ENCODE measurements around the gene FAM98C.

The FAM98C gene

DNA sequence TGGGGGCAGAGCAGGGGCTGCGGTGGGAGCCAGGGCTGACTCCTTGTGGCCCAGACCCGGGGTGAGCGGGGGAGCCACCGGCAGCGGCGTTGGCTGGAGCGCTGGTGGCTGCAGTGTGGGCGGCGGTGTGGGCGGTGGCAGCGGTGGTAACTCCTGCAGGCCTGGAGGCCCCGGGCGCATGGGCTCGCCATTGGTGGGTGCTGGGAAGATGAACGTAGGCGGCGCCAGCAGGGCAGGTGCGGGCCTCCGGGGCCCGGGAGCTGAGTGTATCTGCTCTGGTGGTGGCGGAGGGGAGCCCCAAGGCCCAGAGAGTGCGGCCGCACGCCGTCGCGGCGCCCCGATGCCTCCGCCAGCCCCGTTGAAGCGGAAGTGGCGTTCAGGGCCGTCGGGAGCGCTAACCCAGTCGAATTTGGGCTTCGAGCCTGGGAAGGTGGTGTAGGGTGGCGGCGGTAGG lies 17.1 kb upstream of the FAM98C start:
- H3K36me3 ChIP-seq (ENCODE audit: insufficient read depth) = peaks cover 3% of the 10 kb centered on the region; the same call in 1 of the 2 replicates
- H3K4me3 ChIP-seq (IDR thresholded peaks at IDR 0.05; ENCODE audit: insufficient read depth, low read depth, low read length) = no peak overlapping the region
- H2AFZ ChIP-seq (ENCODE audit: low read depth) = no peak overlapping the region
- no peaks in the 10 kb centered on the region for H4K20me1 ChIP-seq (ENCODE audit: insufficient read depth)
- no peaks in the 10 kb centered on the region for H3K79me2 ChIP-seq (ENCODE audit: insufficient read depth, low read depth)
- peaks cover 11% of the 10 kb centered on the region for H3K4me1 ChIP-seq (ENCODE audit: low read depth, poor library complexity, severe bottlenecking)
- H3K9ac ChIP-seq = no peak overlapping the region
- no peak overlapping the region for H3K27ac ChIP-seq
- peaks cover 21% of the 10 kb centered on the region for H3K27me3 ChIP-seq (ENCODE audit: insufficient read depth, low read depth)
- no peak overlapping the region for H3K4me2 ChIP-seq
- TF ChIP-seq, protein P1, sequence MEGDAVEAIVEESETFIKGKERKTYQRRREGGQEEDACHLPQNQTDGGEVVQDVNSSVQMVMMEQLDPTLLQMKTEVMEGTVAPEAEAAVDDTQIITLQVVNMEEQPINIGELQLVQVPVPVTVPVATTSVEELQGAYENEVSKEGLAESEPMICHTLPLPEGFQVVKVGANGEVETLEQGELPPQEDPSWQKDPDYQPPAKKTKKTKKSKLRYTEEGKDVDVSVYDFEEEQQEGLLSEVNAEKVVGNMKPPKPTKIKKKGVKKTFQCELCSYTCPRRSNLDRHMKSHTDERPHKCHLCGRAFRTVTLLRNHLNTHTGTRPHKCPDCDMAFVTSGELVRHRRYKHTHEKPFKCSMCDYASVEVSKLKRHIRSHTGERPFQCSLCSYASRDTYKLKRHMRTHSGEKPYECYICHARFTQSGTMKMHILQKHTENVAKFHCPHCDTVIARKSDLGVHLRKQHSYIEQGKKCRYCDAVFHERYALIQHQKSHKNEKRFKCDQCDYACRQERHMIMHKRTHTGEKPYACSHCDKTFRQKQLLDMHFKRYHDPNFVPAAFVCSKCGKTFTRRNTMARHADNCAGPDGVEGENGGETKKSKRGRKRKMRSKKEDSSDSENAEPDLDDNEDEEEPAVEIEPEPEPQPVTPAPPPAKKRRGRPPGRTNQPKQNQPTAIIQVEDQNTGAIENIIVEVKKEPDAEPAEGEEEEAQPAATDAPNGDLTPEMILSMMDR (conservative IDR thresholded peaks at IDR 0.05; ENCODE audit: low read depth, low read length) = no peak

DNA sequence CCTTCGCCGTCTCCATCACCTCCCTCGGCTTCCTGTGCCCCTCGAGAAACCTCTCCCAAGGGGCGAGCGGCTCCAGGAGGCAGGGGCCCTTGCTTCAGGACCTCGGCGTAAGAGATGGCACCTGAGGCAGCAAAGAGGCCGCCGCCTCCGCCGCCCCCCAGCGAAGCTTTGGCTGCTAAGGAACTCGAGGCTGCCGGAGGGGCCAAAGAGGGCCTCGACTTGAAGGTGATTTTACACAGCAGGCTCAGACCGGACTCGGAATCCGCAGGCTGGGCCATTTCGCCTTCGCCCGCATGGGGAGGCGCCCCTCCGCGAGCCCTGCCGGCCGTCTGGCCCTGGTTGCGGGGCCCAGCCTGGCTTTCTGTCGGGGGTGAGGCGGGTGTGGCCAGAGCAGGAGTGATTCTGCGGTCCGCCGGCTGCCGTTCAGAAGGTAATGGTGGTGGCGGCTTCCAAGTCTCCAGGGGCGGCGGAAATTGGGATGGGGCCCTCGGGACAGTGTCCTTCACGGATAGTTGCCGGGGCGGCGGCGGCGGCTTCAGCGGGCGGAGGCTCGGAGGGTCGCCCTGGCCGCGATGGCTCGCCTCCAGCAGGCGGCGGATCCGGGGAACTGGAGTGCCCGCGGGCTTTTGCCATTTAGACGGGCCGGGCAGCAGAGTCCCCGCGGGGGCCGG lies 16.5 kb upstream of the FAM98C start:
- H3K4me1 ChIP-seq (ENCODE audit: low read depth, poor library complexity, severe bottlenecking) = peaks cover 11% of the 10 kb centered on the region
- H3K9ac ChIP-seq = no peak overlapping the region
- H3K27ac ChIP-seq = no peak overlapping the region
- H3K79me2 ChIP-seq (ENCODE audit: insufficient read depth, low read depth) = no peaks in the 10 kb centered on the region
- no peak overlapping the region for H3K4me3 ChIP-seq (IDR thresholded peaks at IDR 0.05; ENCODE audit: insufficient read depth, low read depth, low read length)
- no peak overlapping the region for H2AFZ ChIP-seq (ENCODE audit: low read depth)
- TF ChIP-seq, protein P1 (conservative IDR thresholded peaks at IDR 0.05; ENCODE audit: low read depth, low read length) = no peak
- H3K4me2 ChIP-seq = peak overlapping the region; percentile 89; the same call in 1 of the 2 replicates
- H4K20me1 ChIP-seq (ENCODE audit: insufficient read depth) = no peaks in the 10 kb centered on the region
- peaks cover 27% of the 10 kb centered on the region for H3K27me3 ChIP-seq (ENCODE audit: insufficient read depth, low read depth)
- H3K36me3 ChIP-seq (ENCODE audit: insufficient read depth) = peaks cover 3% of the 10 kb centered on the region; the same call in 1 of the 2 replicates

DNA sequence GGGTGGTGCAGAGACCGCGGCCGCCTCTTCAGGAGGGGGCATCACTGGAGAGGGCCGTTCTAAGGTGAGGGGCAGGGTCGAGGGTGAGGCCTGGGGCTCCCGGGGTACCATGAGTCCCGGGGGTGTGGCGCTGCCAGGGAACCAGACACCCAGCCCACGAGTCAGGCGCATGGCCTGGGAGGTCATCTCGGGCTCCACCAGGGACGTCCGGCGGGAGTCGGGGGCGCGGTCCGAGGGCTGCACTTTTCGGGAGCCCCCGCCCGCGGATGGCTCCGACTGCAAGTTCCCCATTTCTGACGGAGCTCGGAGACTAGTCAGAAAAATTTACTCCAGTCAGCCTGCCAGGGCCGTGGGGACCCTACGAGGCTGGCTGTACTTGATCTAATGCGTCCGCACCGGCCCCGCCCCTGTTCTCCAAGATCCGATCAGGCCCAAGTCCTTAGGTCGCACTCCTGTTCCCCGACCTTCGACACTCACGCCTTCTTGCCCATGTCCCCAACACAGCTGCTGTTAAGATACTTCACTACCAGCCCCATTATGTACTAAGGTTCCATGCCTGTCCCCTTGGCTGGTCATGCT lies 15.8 kb upstream of the FAM98C start:
- H3K4me3 ChIP-seq (IDR thresholded peaks at IDR 0.05; ENCODE audit: insufficient read depth, low read depth, low read length) = no peak overlapping the region
- H3K27ac ChIP-seq = peak overlapping the region; percentile 15; the same call in 1 of the 2 replicates
- TF ChIP-seq, protein P1 (conservative IDR thresholded peaks at IDR 0.05; ENCODE audit: low read depth, low read length) = no peak
- no peaks in the 10 kb centered on the region for H3K79me2 ChIP-seq (ENCODE audit: insufficient read depth, low read depth)
- H3K27me3 ChIP-seq (ENCODE audit: insufficient read depth, low read depth) = peaks cover 32% of the 10 kb centered on the region
- H3K36me3 ChIP-seq (ENCODE audit: insufficient read depth) = peaks cover 3% of the 10 kb centered on the region; the same call in 1 of the 2 replicates
- H3K9ac ChIP-seq = no peak overlapping the region
- H4K20me1 ChIP-seq (ENCODE audit: insufficient read depth) = no peaks in the 10 kb centered on the region
- H3K4me2 ChIP-seq = peak overlapping the region; percentile 89
- H3K4me1 ChIP-seq (ENCODE audit: low read depth, poor library complexity, severe bottlenecking) = peaks cover 11% of the 10 kb centered on the region
- peak overlapping the region; percentile 82; the same call in 1 of the 2 replicates for H2AFZ ChIP-seq (ENCODE audit: low read depth)

DNA sequence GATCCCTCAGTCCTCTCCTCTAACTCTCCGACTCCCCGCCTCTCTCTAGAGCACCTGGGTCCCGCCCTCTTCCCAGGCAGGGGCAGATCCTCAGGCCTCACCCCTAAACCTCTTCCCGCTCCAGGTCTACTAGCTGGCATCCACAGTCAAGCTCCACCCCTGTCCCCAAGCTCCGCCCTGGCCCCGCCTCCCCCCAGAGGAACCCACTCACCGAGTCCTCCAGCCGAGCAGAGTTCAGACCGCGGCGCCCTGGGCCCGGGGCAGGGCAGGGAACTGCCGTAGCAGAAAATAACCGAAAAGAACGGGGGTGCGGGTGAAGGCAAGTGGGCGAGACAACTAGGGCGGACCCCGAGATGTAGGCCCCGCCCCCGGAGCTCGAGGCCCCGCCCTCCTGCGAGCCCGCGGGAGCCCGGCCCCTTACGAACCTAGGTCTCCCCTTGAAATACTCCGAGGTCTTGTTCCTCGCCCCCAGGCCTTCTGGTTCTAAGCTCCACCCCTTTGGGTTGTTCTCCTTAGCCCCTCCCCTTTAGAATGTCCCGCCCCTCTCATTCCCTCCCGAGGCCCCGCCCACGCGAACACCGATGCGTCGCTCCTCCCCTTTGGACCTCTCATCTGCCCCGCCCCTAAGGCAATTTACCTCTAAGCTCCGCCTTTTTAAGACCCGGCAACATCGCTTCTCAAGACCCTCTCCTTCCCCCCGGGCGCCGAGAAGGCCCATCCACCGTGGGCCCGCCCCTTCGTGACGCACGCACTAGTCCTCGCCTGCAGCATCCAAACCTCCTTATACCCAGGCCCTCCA lies 15.1 kb upstream of the FAM98C start, which contains the start of gene GGN:
TSS of gene GGN (minus strand) at position 485 of the 799 bp plus-strand sequence. CDS start 773 bp downstream, outside the sequence.
- H3K4me3 ChIP-seq (IDR thresholded peaks at IDR 0.05; ENCODE audit: insufficient read depth, low read depth, low read length) = no peak within 1 kb of the TSS
- TF ChIP-seq, protein P1 (conservative IDR thresholded peaks at IDR 0.05; ENCODE audit: low read depth, low read length) = no peak
- peaks cover 11% of the 10 kb centered on the region for H3K4me1 ChIP-seq (ENCODE audit: low read depth, poor library complexity, severe bottlenecking)
- H4K20me1 ChIP-seq (ENCODE audit: insufficient read depth) = no peaks in the 10 kb centered on the region
- peak within 1 kb of the TSS; percentile 82 for H2AFZ ChIP-seq (ENCODE audit: low read depth)
- peak within 1 kb of the TSS; percentile 89 for H3K4me2 ChIP-seq
- no peak within 1 kb of the TSS for H3K9ac ChIP-seq
- no peaks in the 10 kb centered on the region for H3K79me2 ChIP-seq (ENCODE audit: insufficient read depth, low read depth)
- H3K27me3 ChIP-seq (ENCODE audit: insufficient read depth, low read depth) = peaks cover 38% of the 10 kb centered on the region
- peak within 1 kb of the TSS; percentile 15; the same call in 1 of the 2 replicates for H3K27ac ChIP-seq
- no peaks in the 10 kb centered on the region; the same call in 1 of the 2 replicates for H3K36me3 ChIP-seq (ENCODE audit: insufficient read depth)
